GM19043 (cell line): ENCODE measurements around the gene MCTP1.
"Not testable (repeated sequence)": the region's sequence is repeated elsewhere in the genome, so short reads cannot be mapped to it uniquely, and the experiment has no call there.

Experiments
- ATAC-seq: cut with Tn5 transposase; IDR thresholded peaks from one replicate; pipeline ENCODE4 v1.9.1; 2021; ENCODE audit warnings: low read depth; ENCODE audit not compliant: unreplicated experiment

The MCTP1 gene

GRCh38 chr5:95043648-95044047, 241.2 kb downstream of the MCTP1 start:
- no peak for ATAC-seq

DNA sequence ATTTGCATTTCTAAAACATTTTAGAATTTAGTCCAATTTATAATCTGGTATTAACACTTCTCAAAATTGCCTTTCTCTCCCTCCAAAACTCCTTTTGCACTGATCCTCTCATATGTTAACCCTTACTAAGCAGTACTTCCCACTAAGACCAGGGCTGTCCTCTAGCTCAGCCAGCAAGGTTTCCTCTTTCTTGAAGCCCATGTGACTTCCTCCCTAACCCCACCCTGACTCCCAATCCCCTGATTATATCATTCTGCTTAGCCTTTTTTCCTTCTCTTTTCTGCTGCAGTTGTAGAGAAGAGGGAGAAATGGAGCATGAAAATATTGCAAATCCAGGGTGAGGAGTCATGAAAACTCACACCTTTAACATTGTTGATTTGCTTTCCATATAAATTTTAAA, 241.7 kb downstream of the MCTP1 start:
- no peak for ATAC-seq

GRCh38 chr5:95042037-95042436, 242.9 kb downstream of the MCTP1 start:
- no peak for ATAC-seq

GRCh38 chr5:95035891-95036685, 248.8 kb downstream of the MCTP1 start:
- ATAC-seq = no peak

GRCh38 chr5:95032801-95033200, 252.1 kb downstream of the MCTP1 start:
- no peak for ATAC-seq

- ATAC-seq = peak; percentile 37
These were observed 255.1 kb downstream of the MCTP1 start for GRCh38 chr5:95029569-95030366.

DNA sequence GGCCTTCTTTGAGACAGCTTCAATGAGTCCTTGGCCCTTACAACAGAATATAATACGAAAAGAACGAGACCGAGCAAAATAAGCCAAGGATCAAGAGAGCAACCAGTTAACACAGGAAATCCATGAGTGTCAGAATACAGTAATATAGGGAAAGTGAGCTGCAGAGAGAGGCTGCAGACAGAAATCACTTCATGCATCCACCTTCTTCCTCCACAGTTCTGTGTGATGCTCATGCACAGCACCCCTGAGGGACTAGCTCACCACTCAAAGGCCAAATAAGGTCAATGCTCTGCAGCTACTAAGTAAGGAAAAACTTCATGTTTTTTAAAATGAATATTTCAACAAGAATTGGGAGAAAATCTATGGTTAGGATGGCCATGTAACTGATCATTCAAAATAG, 257.1 kb downstream of the MCTP1 start:
- peak; percentile 21 for ATAC-seq

GRCh38 chr5:95027151-95027721, 257.7 kb downstream of the MCTP1 start:
- ATAC-seq = peak; percentile 28

GRCh38 chr5:95026718-95027117, 258.2 kb downstream of the MCTP1 start:
- ATAC-seq = no peak

DNA sequence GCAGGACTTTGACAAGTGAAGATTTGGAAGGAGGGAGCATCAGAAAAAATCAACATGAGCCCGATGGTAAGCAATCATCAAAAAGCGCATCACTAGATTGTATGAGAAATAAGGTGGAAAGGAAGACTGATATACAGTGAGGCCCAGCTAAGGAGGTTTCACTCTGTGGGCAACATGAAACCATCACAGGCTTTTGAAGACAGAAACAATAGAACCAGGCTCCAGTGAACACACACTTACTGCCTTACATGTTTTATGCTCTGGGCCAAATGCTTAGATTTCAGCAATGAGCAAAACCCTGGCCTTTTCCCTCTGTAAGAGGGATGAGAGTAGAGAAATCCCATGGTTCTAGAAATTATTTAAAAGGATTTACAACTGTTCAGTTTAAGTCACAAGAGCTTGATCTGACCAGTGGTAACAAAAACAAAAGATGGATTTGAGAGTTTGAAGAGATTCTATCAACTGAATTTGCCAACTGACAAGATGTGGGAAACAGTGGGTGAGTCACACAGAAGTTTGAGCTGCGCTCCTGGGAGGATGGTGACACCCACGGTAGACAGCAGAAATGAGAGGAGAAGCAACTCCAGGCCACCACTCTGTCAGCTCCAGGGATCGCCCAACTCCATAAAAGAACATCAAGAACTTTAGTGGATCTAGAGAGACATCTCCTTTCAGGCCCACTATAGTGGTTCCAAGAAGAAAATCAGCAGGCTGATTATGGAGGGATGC, 261.8 kb downstream of the MCTP1 start:
- peak; percentile 58 for ATAC-seq

- no peak for ATAC-seq
These were observed 264.5 kb downstream of the MCTP1 start for GRCh38 chr5:95020345-95020744.

DNA sequence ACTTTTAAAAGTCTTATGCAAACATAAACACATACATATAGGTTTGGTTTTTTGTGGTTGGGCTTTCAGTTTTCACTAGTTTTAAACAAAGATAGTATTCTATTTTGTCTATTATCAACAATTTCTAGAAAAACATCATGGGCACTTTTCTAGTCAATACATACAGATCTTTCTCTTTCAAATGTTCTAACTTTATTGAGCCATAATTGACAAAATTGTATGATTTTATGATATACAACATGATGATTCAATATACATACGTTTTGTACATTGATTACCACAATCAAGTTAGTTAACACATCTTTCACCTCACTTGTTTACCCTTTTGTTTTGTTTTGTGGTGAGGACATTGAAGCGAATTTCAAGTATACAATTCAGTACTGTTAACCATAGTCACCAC, 265.9 kb downstream of the MCTP1 start:
- no peak for ATAC-seq

GRCh38 chr5:95018511-95018910, 266.4 kb downstream of the MCTP1 start:
- ATAC-seq = no peak

- no peak for ATAC-seq
These were observed 275.1 kb downstream of the MCTP1 start for GRCh38 chr5:95009812-95010211.

DNA sequence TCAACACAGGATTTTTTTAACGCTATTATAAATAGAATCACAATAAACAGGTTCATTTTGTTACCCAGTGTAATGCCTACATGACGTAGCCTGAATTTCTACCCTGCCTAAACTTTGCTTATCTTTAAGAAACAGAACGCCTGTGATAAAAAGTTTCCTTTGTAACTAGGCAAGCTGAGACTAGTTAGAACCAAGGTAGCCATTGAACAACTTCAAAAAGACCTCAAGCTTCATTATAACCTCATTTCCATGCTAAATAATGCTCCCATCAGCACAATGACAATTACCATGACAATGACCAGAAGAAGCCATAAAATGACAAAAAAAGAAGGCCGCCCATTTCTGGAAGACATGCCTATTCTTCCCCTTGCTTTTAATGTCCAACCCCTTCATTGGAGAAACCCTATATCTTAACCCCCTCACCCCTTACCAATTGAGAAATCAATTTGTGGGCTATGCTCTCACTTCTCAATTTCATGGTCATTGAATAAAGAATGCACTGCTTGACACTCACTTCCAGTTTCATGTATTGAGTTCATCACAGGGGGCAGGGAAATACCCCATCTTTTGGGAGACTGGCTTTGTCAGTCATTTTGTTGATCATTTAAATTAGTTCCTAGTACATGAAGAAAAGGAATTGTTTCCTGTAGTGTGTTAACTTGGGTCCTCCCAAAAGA, 276.8 kb downstream of the MCTP1 start:
- peak; percentile 67 for ATAC-seq

GRCh38 chr5:95005811-95006210, 279.1 kb downstream of the MCTP1 start:
- ATAC-seq = no peak

- ATAC-seq = no peak
These were observed 286.2 kb downstream of the MCTP1 start for GRCh38 chr5:94998670-94999069.

- not testable (repeated sequence) for ATAC-seq
These were observed 290.4 kb downstream of the MCTP1 start for GRCh38 chr5:94994537-94994936.

- no peak for ATAC-seq
These were observed 291.4 kb downstream of the MCTP1 start for GRCh38 chr5:94993491-94993890.

DNA sequence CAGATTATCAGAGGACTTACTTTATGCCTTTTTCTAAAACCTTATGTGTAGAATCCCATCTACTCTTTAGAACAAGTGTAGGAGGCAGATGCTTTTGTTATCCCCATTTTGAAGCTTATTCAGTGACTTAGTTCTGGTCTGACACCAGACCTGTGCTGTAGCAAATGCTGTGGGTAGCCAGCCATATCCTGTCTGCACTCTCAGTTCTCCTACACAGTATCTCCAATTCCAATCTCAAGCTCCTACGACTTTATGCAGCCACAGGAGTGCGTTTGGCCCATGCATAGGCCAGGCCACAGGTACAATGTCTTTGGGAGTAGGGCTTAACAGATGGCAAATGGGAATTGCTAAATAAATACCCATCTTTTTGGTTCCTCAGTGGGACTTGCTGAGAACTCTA, 292.6 kb downstream of the MCTP1 start:
- ATAC-seq = peak; percentile 87
